Gastroesophageal sphincter (tissue), 3 donors: ENCODE results near the gene HIPK4.

Experiments used
- CTCF ChIP-seq, 4 experiments: fragments of 200-600 bp in 2 of 4; fragments of 450-650 bp in 2 of 4; sonication (generic) in 1 of 4; IDR thresholded peaks; one replicate each; pipeline ENCODE4 v1.5.1; 2017 to 2019; ENCODE audit warnings: antibody characterized with exemption in 4 of 4, mild to moderate bottlenecking in 2 of 4, moderate library complexity in 2 of 4
- EP300 ChIP-seq: sonication (generic); formaldehyde crosslinking; IDR thresholded peaks from one replicate; pipeline ENCODE4 v1.6.1; 2017; ENCODE audit warnings: antibody characterized with exemption, mild to moderate bottlenecking
- POLR2A ChIP-seq, 2 donors: fragments of 450-650 bp; IDR thresholded peaks; one replicate each; pipeline ENCODE4 v1.6.1; 2017; ENCODE audit warnings: antibody characterized with exemption in 2 of 2, mild to moderate bottlenecking in 2 of 2, moderate library complexity in 1 of 2
- POLR2AphosphoS5 ChIP-seq: sonication (generic); formaldehyde crosslinking; IDR thresholded peaks from one replicate; pipeline ENCODE4 v1.6.1; 2017; ENCODE audit warnings: antibody characterized with exemption

GRCh38 chr19:40387155-40387554, 2.8 kb downstream of the HIPK4 start:
- TF ChIP-seq CTCF (IDR thresholded peaks at IDR 0.05) (no peak), POLR2AphosphoS5 (no peak), EP300 (no peak), POLR2A (IDR thresholded peaks at IDR 0.05) (no peak)
